HepG2 (cell line): ENCODE results near the gene HORMAD2. TPM values are rescaled to one million over a fixed set of nuclear protein-coding genes. Genes with fewer than 3 reads are reported as not detected.
A peak's percentile ranks its signal among the peaks of the same experiment; 100 is the strongest.

ENCODE experiments used
- AKAP8 ChIP-seq: sonication (generic); formaldehyde crosslinking; IDR thresholded peaks from 2 replicates; pipeline ENCODE4 v1.5.1; 2020; ENCODE audit warnings: mild to moderate bottlenecking, missing genetic modification reagents
- BCL6 ChIP-seq: IDR thresholded peaks from 2 replicates; pipeline ENCODE4 v1.6.1; 2016; ENCODE audit warnings: missing genetic modification reagents, missing compliant biosample characterization
- CAMTA2 ChIP-seq: sonication (generic); formaldehyde crosslinking; IDR thresholded peaks from 2 replicates; pipeline ENCODE4 v1.4.0; 2020; ENCODE audit warnings: mild to moderate bottlenecking, missing genetic modification reagents, borderline replicate concordance
- CERS6 ChIP-seq: sonication (generic); formaldehyde crosslinking; IDR thresholded peaks from 2 replicates; pipeline ENCODE4 v1.5.0; 2020; ENCODE audit warnings: missing genetic modification reagents
- FOXA1 ChIP-seq, 2 experiments: fragments of 450-650 bp in 1 of 2; sonication (generic) in 1 of 2; formaldehyde crosslinking in 1 of 2; IDR thresholded peaks; 2 replicates each; pipeline versions ENCODE4 v1.4.0 to v1.6.1; 2016 to 2020; ENCODE audit warnings: missing genetic modification reagents in 1 of 2
- GFI1 ChIP-seq: sonication (generic); formaldehyde crosslinking; IDR thresholded peaks from 2 replicates; pipeline ENCODE4 v1.5.0; 2020; ENCODE audit warnings: missing genetic modification reagents, mild to moderate bottlenecking, borderline replicate concordance
- HMGXB3 ChIP-seq: sonication (generic); formaldehyde crosslinking; IDR thresholded peaks from 2 replicates; pipeline ENCODE4 v1.4.0; 2020; ENCODE audit warnings: missing genetic modification reagents, borderline replicate concordance
- MAFK ChIP-seq, 2 experiments: IDR thresholded peaks in 1 of 2; conservative IDR thresholded peaks in 1 of 2; 2 replicates each; pipeline ENCODE4 v1.6.1; 2011; ENCODE audit warnings: improper control_type of control experiment in 2 of 2, low read length in 2 of 2
- MIER3 ChIP-seq: IDR thresholded peaks from 2 replicates; pipeline ENCODE4 v1.6.1; 2016; ENCODE audit warnings: missing compliant biosample characterization, borderline replicate concordance
- PHF8 ChIP-seq: sonication (generic); formaldehyde crosslinking; IDR thresholded peaks from 2 replicates; pipeline ENCODE4 v1.5.0; 2020; ENCODE audit warnings: missing genetic modification reagents
- PITX1 ChIP-seq: sonication (generic); formaldehyde crosslinking; IDR thresholded peaks from 2 replicates; pipeline ENCODE4 v1.5.1; 2020; ENCODE audit warnings: mild to moderate bottlenecking, missing genetic modification reagents
- PPARG ChIP-seq: conservative IDR thresholded peaks from 2 replicates; pipeline ENCODE4 v1.6.1; 2016; ENCODE audit warnings: missing biosample characterization, missing genetic modification reagents
- REPIN1 ChIP-seq: sonication (generic); formaldehyde crosslinking; IDR thresholded peaks from 2 replicates; pipeline ENCODE4 v1.8.0; 2022; ENCODE audit warnings: missing genetic modification reagents, low read depth, mild to moderate bottlenecking, borderline replicate concordance
- RFX3 ChIP-seq: IDR thresholded peaks from 2 replicates; pipeline ENCODE4 v1.6.1; 2016; ENCODE audit warnings: missing biosample characterization, missing genetic modification reagents
- RFX5 ChIP-seq: IDR thresholded peaks from 2 replicates; pipeline ENCODE4 v1.6.1; 2011; ENCODE audit warnings: low read depth, low read length, improper control_type of control experiment
- ZNF263 ChIP-seq: sonication (generic); formaldehyde crosslinking; IDR thresholded peaks from 2 replicates; pipeline ENCODE4 v1.4.0; 2020; ENCODE audit warnings: missing genetic modification reagents
- ZNF83 ChIP-seq: sonication (generic); formaldehyde crosslinking; IDR thresholded peaks from 2 replicates; pipeline ENCODE4 v1.4.0; 2020; ENCODE audit warnings: missing genetic modification reagents, mild to moderate bottlenecking, borderline replicate concordance
- polyA plus RNA-seq, 8 experiments: library from polyadenylated mRNA; depleted of rRNA in 3 of 8; stranded (reverse) in 7 of 8; unstranded in 1 of 8; fragments of >200 nt; fragmentation: Illumina TruSeq in 4 of 8; extraction: Trizol in 4 of 8; gene quantifications; 2 replicates each; pipeline versions ENCODE4 v1.2.1 to v1.2.3, GENCODE V29; 2011 to 2016; ENCODE audit warnings: low read depth in 4 of 8, missing spikeins in 1 of 8, mixed read lengths in 1 of 8; ENCODE audit not compliant: insufficient read depth in 1 of 8
- total RNA-seq, 5 experiments: library from RNA; depleted of rRNA; stranded (reverse); fragments of >200 nt; fragmentation: Illumina TruSeq; extraction: Trizol; gene quantifications; 2 replicates each; pipeline ENCODE4 v1.2.3, GENCODE V29; 2016; ENCODE audit warnings: low read depth in 1 of 5
- TF ChIP-seq, protein P1 (sequence below): sonication (generic); formaldehyde crosslinking; conservative IDR thresholded peaks from 2 replicates; pipeline ENCODE4 v1.8.1; 2023; ENCODE audit warnings: missing genetic modification reagents
- TF ChIP-seq, protein P2 (sequence below): sonication (generic); formaldehyde crosslinking; IDR thresholded peaks from 2 replicates; pipeline ENCODE4 v1.9.0; 2021; ENCODE audit warnings: missing genetic modification reagents, mild to moderate bottlenecking, borderline replicate concordance
- TF ChIP-seq, protein P3 (sequence below): sonication (generic); formaldehyde crosslinking; IDR thresholded peaks from 2 replicates; pipeline ENCODE4 v1.8.1; 2023; ENCODE audit warnings: mild to moderate bottlenecking, inconsistent platforms, moderate library complexity, missing genetic modification reagents, borderline replicate concordance

Gene HORMAD2
- total and polyA plus RNA-seq, 2 of the 13 experiments (the other 11 are each of a cell fraction or from before 2014, with no cell fraction given): not detected

DNA sequence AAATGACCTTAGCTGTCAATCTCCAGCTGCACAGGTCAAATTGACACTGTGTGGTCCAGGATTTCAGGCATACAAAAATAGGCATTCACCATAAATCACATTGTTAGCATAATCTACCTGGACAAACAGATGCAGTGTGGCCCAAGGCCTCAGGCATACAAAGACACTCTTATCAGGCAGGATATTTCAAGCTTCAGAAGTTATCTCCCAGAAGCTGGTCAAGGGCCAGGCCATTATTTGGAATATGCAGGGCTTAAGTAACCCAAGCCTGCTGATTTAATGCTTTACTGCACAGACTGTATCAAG lies 25.5 kb upstream of the HORMAD2 start (continued):
- TF ChIP-seq, protein P1, sequence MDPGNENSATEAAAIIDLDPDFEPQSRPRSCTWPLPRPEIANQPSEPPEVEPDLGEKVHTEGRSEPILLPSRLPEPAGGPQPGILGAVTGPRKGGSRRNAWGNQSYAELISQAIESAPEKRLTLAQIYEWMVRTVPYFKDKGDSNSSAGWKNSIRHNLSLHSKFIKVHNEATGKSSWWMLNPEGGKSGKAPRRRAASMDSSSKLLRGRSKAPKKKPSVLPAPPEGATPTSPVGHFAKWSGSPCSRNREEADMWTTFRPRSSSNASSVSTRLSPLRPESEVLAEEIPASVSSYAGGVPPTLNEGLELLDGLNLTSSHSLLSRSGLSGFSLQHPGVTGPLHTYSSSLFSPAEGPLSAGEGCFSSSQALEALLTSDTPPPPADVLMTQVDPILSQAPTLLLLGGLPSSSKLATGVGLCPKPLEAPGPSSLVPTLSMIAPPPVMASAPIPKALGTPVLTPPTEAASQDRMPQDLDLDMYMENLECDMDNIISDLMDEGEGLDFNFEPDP (CRISPR knock-in tag): no peak
- TF ChIP-seq REPIN1 (CRISPR knock-in tag): no peak
- TF ChIP-seq CERS6 (CRISPR knock-in tag): no peak
- TF ChIP-seq GFI1: peak; percentile 82; the same call in 1 of the 2 replicates
- TF ChIP-seq PPARG (CRISPR knock-in tag): peak; percentile 72
- TF ChIP-seq ZNF83 (CRISPR knock-in tag): no peak
- TF ChIP-seq, protein P2, sequence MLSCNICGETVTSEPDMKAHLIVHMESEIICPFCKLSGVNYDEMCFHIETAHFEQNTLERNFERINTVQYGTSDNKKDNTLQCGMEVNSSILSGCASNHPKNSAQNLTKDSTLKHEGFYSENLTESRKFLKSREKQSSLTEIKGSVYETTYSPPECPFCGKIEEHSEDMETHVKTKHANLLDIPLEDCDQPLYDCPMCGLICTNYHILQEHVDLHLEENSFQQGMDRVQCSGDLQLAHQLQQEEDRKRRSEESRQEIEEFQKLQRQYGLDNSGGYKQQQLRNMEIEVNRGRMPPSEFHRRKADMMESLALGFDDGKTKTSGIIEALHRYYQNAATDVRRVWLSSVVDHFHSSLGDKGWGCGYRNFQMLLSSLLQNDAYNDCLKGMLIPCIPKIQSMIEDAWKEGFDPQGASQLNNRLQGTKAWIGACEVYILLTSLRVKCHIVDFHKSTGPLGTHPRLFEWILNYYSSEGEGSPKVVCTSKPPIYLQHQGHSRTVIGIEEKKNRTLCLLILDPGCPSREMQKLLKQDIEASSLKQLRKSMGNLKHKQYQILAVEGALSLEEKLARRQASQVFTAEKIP (CRISPR knock-in tag): no peak
- TF ChIP-seq, protein P3, sequence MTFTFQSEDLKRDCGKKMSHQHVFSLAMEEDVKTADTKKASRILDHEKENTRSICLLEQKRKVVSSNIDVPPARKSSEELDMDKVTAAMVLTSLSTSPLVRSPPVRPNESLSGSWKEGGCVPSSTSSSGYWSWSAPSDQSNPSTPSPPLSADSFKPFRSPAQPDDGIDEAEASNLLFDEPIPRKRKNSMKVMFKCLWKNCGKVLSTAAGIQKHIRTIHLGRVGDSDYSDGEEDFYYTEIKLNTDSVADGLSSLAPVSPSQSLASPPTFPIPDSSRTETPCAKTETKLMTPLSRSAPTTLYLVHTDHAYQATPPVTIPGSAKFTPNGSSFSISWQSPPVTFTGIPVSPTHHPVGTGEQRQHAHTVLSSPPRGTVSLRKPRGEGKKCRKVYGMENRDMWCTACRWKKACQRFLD (CRISPR knock-in tag): no peak
- peak; percentile 80; the same call in 1 of the 2 replicates for TF ChIP-seq PITX1 (CRISPR knock-in tag)
- peak in 1 of 2 experiments; percentile 53; a peak in 1 of 4 replicates for TF ChIP-seq MAFK (conservative IDR thresholded peaks at IDR 0.05 in 1 of 2, IDR thresholded peaks at IDR 0.05 in 1 of 2; ENCODE audit: low read length in 2 of 2)
- TF ChIP-seq RFX3 (CRISPR knock-in tag): no peak
- TF ChIP-seq AKAP8 (CRISPR knock-in tag): no peak
- TF ChIP-seq HMGXB3: no peak
- peak; percentile 32; the same call in 1 of the 2 replicates for TF ChIP-seq MIER3 (CRISPR knock-in tag)
- TF ChIP-seq CAMTA2 (CRISPR knock-in tag): no peak
- TF ChIP-seq PHF8 (CRISPR knock-in tag): no peak
- TF ChIP-seq RFX5: no peak
- TF ChIP-seq BCL6 (CRISPR knock-in tag): peak; percentile 77
- no peak for TF ChIP-seq FOXA1 (IDR thresholded peaks at IDR 0.05)
- peak; percentile 79 for TF ChIP-seq FOXA1 (CRISPR knock-in tag; IDR thresholded peaks at IDR 0.05)
- TF ChIP-seq ZNF263: no peak
